G401.6 (cell line): ENCODE data around the gene TBC1D14.

Source experiments
- FAIRE-seq: peaks from 2 replicates; lab custom pipeline; 2012; peaks lifted over from hg19 to GRCh38; lab: Jason Lieb, UNC

Gene TBC1D14

GRCh38 chr4:6929812-6930464, 20.3 kb downstream of the TBC1D14 start:
- no peak for FAIRE-seq

DNA sequence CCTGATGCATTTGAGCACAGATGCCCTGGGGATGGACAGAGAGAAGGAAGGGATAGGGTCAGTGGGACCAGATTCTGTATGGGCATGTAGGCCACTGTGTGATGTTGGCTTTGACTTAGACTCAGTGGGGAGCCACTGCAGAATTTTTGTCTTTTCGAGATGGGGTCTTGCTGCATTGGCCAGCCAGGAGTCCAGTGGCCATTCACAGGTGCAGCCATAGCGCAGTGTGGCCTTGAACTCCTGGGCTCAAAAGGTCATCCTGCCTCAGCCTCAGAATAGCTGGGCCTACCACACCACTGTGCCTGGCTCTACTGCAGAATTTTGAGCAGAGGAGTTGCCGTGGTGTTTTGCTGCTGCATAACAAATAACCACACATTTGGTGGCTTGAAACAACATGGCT, 22.8 kb downstream of the TBC1D14 start:
- FAIRE-seq: no peak

GRCh38 chr4:6932918-6933317, 23.3 kb downstream of the TBC1D14 start:
- no peak for FAIRE-seq

GRCh38 chr4:6933691-6934430, 24.2 kb downstream of the TBC1D14 start:
- FAIRE-seq: no peak

GRCh38 chr4:6935965-6936364, 26.3 kb downstream of the TBC1D14 start:
- FAIRE-seq: no peak

DNA sequence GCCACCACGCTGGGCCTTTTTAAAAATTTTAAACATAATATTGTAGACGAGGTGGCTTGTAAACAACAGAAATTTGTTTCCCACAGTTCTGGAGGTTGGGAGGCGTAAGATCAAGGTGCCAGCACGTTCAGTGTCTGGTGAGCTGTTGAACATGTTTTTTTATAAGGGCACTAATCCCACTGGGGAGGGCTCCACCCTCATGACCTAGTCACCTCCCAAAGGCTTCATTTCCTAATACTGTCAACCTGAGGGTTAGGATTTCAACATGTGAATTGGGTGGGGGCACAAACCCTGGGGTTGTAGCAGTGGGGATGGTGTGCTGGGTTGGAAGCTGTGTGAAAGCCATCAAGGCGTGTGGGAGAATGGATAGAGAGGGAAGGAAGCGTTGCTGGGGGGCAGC, 27.6 kb downstream of the TBC1D14 start:
- no peak for FAIRE-seq

- no peak for FAIRE-seq
Observed at GRCh38 chr4:6937754-6938153, 28.1 kb downstream of the TBC1D14 start.

- no peak for FAIRE-seq
Observed at GRCh38 chr4:6938237-6938636, 28.6 kb downstream of the TBC1D14 start.

GRCh38 chr4:6938647-6939271, 29.1 kb downstream of the TBC1D14 start:
- FAIRE-seq: no peak

- FAIRE-seq: no peak
Observed at GRCh38 chr4:6939761-6940743, 30.4 kb downstream of the TBC1D14 start.

GRCh38 chr4:6940744-6941137, 31.1 kb downstream of the TBC1D14 start:
- FAIRE-seq: no peak

DNA sequence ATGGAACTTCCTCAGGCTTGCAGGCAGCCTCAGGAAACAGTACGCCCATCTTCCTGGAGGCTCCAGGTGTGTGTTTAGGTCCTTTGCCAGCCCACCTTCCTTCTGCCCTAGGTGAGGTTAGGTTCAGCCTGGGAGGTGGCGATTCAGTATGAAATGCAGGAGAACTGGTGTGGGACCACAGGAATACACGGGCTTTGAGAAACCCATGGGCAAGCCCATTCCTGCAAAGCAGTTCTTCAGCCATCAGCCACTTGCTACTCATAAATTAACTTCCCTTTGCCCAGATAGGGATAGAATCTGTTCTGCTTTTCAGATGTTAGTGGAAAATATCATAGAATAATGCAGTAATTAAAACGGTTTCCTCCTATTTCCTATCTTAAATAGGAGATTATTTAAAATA, 32.2 kb downstream of the TBC1D14 start:
- no peak for FAIRE-seq

- FAIRE-seq: no peak
Observed at GRCh38 chr4:6942238-6942800, 32.7 kb downstream of the TBC1D14 start.

- no peak for FAIRE-seq
Observed at GRCh38 chr4:6943012-6943884, 33.6 kb downstream of the TBC1D14 start.

DNA sequence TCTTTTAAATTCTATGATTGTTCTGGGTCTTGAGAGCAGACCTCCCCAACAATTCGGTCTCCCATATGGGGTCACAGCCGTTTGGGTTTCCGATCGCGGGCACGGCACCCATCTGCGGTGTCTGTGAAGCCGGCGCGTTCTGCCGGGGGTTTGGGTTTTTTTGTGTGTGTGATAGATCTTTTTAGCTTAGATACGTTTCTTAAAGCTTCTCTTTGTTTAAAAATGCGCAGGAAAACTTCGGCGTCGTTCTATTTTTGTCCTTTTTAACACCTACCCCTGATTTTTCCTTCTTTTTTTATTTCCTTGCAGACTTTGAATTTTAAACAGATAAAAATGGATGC, 34.2 kb downstream of the TBC1D14 start:
- FAIRE-seq: no peak

GRCh38 chr4:6944301-6945051, 34.9 kb downstream of the TBC1D14 start:
- FAIRE-seq: no peak

DNA sequence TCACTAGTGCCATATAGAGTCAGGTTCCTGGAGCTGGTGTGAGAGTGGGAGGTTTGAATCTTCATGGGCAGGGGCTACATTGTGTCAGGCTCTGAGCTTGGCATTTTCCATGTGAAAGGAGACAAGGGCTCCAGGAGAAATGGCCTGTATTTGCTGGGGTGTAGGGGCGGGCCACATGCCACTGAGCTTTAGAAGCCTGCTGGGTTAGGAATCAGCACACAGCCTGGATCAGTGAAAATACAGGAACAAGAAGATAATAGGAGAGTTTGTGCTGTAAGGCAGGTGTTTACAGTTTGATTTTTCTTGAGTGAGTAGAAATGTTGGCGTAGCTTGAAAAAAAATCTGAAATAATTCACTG, 35.4 kb downstream of the TBC1D14 start:
- FAIRE-seq: no peak

GRCh38 chr4:6946497-6946896, 36.9 kb downstream of the TBC1D14 start:
- no peak for FAIRE-seq

DNA sequence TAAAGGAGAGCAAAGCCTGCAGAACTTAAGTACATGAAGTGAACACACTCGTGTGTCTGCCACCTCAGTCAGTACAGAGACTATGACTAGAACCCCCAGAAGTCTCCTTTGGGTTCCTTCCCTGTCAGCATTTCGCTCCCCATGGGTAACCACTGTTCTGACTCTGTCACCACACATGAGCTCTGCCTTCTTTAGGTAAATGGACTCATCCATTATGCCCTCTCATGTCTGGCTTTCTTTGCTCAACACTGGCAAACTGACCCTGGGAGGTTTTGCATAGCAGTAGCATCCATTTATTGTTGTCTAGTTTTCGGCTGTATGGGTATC, 38.5 kb downstream of the TBC1D14 start:
- FAIRE-seq: no peak

DNA sequence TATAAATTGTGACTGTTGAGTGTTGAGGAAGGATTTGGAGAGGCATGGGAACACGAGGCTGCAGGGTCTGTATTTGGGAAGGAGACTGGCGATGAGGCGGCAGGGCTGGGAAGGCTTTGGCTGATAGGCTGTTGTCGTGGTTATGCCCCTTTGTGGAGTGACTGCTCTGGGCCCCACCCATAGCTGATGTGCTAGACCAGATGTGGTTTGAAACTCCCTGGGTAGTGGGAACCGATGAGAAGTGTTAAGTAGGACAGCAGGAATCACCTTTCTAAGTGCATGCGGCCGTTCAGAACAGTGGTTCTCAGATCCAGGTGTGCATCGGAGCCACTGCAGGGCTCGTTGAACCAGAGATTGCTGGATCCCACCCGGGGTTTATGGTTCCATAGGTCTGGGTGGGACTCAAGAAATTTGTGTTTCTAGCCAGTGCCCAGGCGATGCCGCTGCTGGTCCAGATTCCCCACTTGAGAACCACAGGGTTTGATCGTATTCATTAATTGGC, 42.3 kb downstream of the TBC1D14 start:
- no peak for FAIRE-seq
